MM.1S (cell line): ENCODE results near the gene MLC1.

Experiments used
- EZH2 ChIP-seq: fragments of 300-600 bp; sonication (generic); optimal IDR thresholded peaks from 2 replicates; pipeline ENCODE3; 2017; ENCODE audit warnings: low read depth, mild to moderate bottlenecking, antibody characterized with exemption, low read length, mixed read lengths
- EZH2phosphoT487 ChIP-seq: fragments of 300-600 bp; sonication (generic); IDR thresholded peaks from 2 replicates; pipeline ENCODE4 v1.6.1; 2018; ENCODE audit warnings: antibody characterized with exemption, low read length
- TF ChIP-seq, protein P1 (sequence below): fragments of 300-600 bp; sonication (generic); IDR thresholded peaks from 2 replicates; pipeline ENCODE4 v1.5.1; 2016; ENCODE audit warnings: antibody characterized with exemption, low read length, mixed read lengths

DNA sequence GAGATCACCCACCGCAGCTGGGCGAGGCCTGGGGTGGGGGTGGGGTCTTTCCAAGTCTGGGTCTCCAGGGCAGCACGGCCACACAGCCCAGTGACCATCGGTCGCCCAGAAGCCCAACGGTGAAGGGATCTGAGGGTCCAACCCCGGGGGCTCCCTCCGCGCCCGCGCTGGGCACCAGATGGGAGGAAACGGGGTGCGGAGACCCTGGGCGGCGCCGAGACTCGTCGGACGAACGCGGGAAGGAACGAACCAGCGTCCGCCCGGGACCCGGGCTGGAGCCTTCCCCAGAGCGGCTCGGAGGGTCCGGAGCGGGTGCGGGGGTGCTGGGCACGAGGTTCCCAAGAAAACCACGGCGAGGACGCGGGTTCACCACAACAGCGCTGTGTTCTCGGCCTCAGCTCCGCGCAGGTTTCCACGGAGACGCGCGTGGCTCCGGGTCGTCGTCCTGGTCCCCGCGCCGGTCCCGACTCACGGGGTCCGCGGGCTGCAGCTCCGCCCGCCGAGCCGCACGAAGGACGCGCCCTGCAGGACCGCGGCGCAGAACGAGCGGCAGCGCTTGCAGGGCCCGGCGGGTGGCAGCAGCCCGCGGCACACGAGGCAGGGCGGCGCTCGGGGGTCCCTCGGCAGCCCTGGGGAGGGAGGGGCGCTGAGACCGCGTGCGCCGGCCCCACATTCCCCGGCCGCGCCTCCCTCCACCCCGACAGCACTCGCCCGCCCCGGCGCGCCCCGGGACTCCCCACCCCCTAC, 70.4 kb downstream of the MLC1 start:
- TF ChIP-seq, protein P1, sequence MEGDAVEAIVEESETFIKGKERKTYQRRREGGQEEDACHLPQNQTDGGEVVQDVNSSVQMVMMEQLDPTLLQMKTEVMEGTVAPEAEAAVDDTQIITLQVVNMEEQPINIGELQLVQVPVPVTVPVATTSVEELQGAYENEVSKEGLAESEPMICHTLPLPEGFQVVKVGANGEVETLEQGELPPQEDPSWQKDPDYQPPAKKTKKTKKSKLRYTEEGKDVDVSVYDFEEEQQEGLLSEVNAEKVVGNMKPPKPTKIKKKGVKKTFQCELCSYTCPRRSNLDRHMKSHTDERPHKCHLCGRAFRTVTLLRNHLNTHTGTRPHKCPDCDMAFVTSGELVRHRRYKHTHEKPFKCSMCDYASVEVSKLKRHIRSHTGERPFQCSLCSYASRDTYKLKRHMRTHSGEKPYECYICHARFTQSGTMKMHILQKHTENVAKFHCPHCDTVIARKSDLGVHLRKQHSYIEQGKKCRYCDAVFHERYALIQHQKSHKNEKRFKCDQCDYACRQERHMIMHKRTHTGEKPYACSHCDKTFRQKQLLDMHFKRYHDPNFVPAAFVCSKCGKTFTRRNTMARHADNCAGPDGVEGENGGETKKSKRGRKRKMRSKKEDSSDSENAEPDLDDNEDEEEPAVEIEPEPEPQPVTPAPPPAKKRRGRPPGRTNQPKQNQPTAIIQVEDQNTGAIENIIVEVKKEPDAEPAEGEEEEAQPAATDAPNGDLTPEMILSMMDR, result no peak
- TF ChIP-seq EZH2, result no peak
- no peak for TF ChIP-seq EZH2phosphoT487
